NCI-H526 (cell line): ENCODE measurements around the gene METTL2B.
"Not testable (repeated sequence)": the region's sequence is repeated elsewhere in the genome, so short reads cannot be mapped to it uniquely, and the experiment has no call there.

Experiments
- DNase-seq, 2 experiments: peaks; one replicate each; lab custom pipeline; 2025; lab: John Stamatoyannopoulos, UW

Gene METTL2B

GRCh38 chr7:128523932-128524524 lies 47.5 kb downstream of the METTL2B start:
- DNase-seq = not testable (repeated sequence)

GRCh38 chr7:128525584-128525983 lies 49.0 kb downstream of the METTL2B start:
- DNase-seq = not testable (repeated sequence)

GRCh38 chr7:128526062-128526466 lies 49.5 kb downstream of the METTL2B start:
- not testable (repeated sequence) for DNase-seq

GRCh38 chr7:128529191-128529590 lies 52.6 kb downstream of the METTL2B start:
- not testable (repeated sequence) for DNase-seq

- DNase-seq = peak in 1 of 2 experiments; percentile 51
These were observed 53.7 kb downstream of the METTL2B start for GRCh38 chr7:128530121-128530854.

- DNase-seq = no peak
These were observed 54.2 kb downstream of the METTL2B start for GRCh38 chr7:128530855-128531104.

GRCh38 chr7:128531105-128531954 lies 54.8 kb downstream of the METTL2B start:
- DNase-seq = peak; percentile 34 to 90

GRCh38 chr7:128531955-128532478 lies 55.5 kb downstream of the METTL2B start:
- DNase-seq = peak; percentile 11 to 32

GRCh38 chr7:128532956-128533355 lies 56.4 kb downstream of the METTL2B start:
- not testable (repeated sequence) for DNase-seq

GRCh38 chr7:128537410-128537809 lies 60.9 kb downstream of the METTL2B start:
- not testable (repeated sequence) for DNase-seq

- DNase-seq = not testable (repeated sequence)
These were observed 66.0 kb downstream of the METTL2B start for GRCh38 chr7:128542530-128542929.

- DNase-seq = not testable (repeated sequence)
These were observed 66.8 kb downstream of the METTL2B start for GRCh38 chr7:128543300-128543699.

- not testable (repeated sequence) for DNase-seq
These were observed 69.8 kb downstream of the METTL2B start for GRCh38 chr7:128546319-128546851.

GRCh38 chr7:128550920-128551319 lies 74.4 kb downstream of the METTL2B start:
- DNase-seq = no peak

- DNase-seq = not testable (repeated sequence)
These were observed 77.8 kb downstream of the METTL2B start for GRCh38 chr7:128554394-128554793.
